Esophagus muscularis mucosa (tissue), 3 donors: ENCODE data around the gene MEOX2.

Experiments used
- POLR2A ChIP-seq: fragments of 450-650 bp; IDR thresholded peaks from one replicate; pipeline ENCODE4 v1.6.1; 2017; ENCODE audit warnings: antibody characterized with exemption, moderate library complexity, mild to moderate bottlenecking, low read depth
- TF ChIP-seq, protein P1 (sequence below), 3 experiments: fragments of 200-600 bp in 2 of 3; fragments of 450-650 bp in 1 of 3; sonication (generic) in 2 of 3; IDR thresholded peaks; one replicate each; pipeline ENCODE4 v1.5.1; 2017 to 2019; ENCODE audit warnings: antibody characterized with exemption in 3 of 3, mild to moderate bottlenecking in 2 of 3, moderate library complexity in 1 of 3

- TF ChIP-seq, protein P1, sequence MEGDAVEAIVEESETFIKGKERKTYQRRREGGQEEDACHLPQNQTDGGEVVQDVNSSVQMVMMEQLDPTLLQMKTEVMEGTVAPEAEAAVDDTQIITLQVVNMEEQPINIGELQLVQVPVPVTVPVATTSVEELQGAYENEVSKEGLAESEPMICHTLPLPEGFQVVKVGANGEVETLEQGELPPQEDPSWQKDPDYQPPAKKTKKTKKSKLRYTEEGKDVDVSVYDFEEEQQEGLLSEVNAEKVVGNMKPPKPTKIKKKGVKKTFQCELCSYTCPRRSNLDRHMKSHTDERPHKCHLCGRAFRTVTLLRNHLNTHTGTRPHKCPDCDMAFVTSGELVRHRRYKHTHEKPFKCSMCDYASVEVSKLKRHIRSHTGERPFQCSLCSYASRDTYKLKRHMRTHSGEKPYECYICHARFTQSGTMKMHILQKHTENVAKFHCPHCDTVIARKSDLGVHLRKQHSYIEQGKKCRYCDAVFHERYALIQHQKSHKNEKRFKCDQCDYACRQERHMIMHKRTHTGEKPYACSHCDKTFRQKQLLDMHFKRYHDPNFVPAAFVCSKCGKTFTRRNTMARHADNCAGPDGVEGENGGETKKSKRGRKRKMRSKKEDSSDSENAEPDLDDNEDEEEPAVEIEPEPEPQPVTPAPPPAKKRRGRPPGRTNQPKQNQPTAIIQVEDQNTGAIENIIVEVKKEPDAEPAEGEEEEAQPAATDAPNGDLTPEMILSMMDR (IDR thresholded peaks at IDR 0.05), result no peak
- no peak for TF ChIP-seq POLR2A
These were observed 105.0 kb downstream of the MEOX2 start for GRCh38 chr7:15581352-15581951.
